ENCODE data around the gene OR56B1.
"Not testable (repeated sequence)": the region's sequence is repeated elsewhere in the genome, so short reads cannot be mapped to it uniquely, and the experiment has no call there.

Gene OR56B1

GRCh38 chr11:5736396-5736795, at the start of gene OR56B1:
TSS of gene OR56B1 (plus strand) at chr11:5736448. CDS start at chr11:5736517, 69 bp downstream.
- no peak for FAIRE-seq
- TF ChIP-seq CTCF (IDR thresholded peaks at IDR 0.05; ENCODE audit: insufficient read depth, missing control alignments): no peak
- DNase-seq (ENCODE audit: insufficient read length, low spot score): no peak

- no peak for FAIRE-seq
- DNase-seq (ENCODE audit: insufficient read length, low spot score): no peak
- TF ChIP-seq CTCF (IDR thresholded peaks at IDR 0.05; ENCODE audit: insufficient read depth, missing control alignments): no peak
Measured at GRCh38 chr11:5688482-5688881, 47.8 kb upstream of the OR56B1 start.

- DNase-seq (ENCODE audit: insufficient read length, low spot score) (no peak), FAIRE-seq (no peak)
Measured at GRCh38 chr11:5689551-5689983, 46.7 kb upstream of the OR56B1 start, which contains the start of gene TRIM22. TSS of gene TRIM22 (plus strand) at chr11:5689790. CDS start at chr11:5696233, 6,443 bp downstream.

GRCh38 chr11:5690216-5690615, 46.0 kb upstream of the OR56B1 start:
- DNase-seq (ENCODE audit: insufficient read length, low spot score): no peak

More at GRCh38 chr11:5689551-5689983, 46.7 kb upstream of the OR56B1 start, which contains the start of gene TRIM22:
- no peak for TF ChIP-seq CTCF (IDR thresholded peaks at IDR 0.05; ENCODE audit: insufficient read depth, missing control alignments)

GRCh38 chr11:5690736-5691135, 45.5 kb upstream of the OR56B1 start:
- TF ChIP-seq CTCF (IDR thresholded peaks at IDR 0.05; ENCODE audit: insufficient read depth, missing control alignments): no peak
- no peak for FAIRE-seq
- no peak for DNase-seq (ENCODE audit: insufficient read length, low spot score)

More at GRCh38 chr11:5690216-5690615, 46.0 kb upstream of the OR56B1 start:
- no peak for TF ChIP-seq CTCF (IDR thresholded peaks at IDR 0.05; ENCODE audit: insufficient read depth, missing control alignments)
- no peak for FAIRE-seq

GRCh38 chr11:5691238-5691963, 44.8 kb upstream of the OR56B1 start:
- DNase-seq (ENCODE audit: insufficient read length, low spot score); FAIRE-seq: not testable (repeated sequence)

- TF ChIP-seq CTCF (IDR thresholded peaks at IDR 0.05; ENCODE audit: insufficient read depth, missing control alignments): no peak
- DNase-seq (ENCODE audit: insufficient read length, low spot score) (no peak), FAIRE-seq (no peak)
Measured at GRCh38 chr11:5691964-5692361, 44.3 kb upstream of the OR56B1 start.
